Gastroesophageal sphincter (tissue), 3 donors: ENCODE data around the gene OLA1.

Experiments used
- EP300 ChIP-seq: sonication (generic); formaldehyde crosslinking; IDR thresholded peaks from one replicate; pipeline ENCODE4 v1.6.1; 2017; ENCODE audit warnings: antibody characterized with exemption, mild to moderate bottlenecking
- POLR2A ChIP-seq, 2 donors: fragments of 450-650 bp; IDR thresholded peaks; one replicate each; pipeline ENCODE4 v1.6.1; 2017; ENCODE audit warnings: antibody characterized with exemption in 2 of 2, mild to moderate bottlenecking in 2 of 2, moderate library complexity in 1 of 2
- POLR2AphosphoS5 ChIP-seq: sonication (generic); formaldehyde crosslinking; IDR thresholded peaks from one replicate; pipeline ENCODE4 v1.6.1; 2017; ENCODE audit warnings: antibody characterized with exemption
- TF ChIP-seq, protein P1 (sequence below), 4 experiments: fragments of 200-600 bp in 2 of 4; fragments of 450-650 bp in 2 of 4; sonication (generic) in 1 of 4; IDR thresholded peaks; one replicate each; pipeline ENCODE4 v1.5.1; 2017 to 2019; ENCODE audit warnings: antibody characterized with exemption in 4 of 4, mild to moderate bottlenecking in 2 of 4, moderate library complexity in 2 of 4

DNA sequence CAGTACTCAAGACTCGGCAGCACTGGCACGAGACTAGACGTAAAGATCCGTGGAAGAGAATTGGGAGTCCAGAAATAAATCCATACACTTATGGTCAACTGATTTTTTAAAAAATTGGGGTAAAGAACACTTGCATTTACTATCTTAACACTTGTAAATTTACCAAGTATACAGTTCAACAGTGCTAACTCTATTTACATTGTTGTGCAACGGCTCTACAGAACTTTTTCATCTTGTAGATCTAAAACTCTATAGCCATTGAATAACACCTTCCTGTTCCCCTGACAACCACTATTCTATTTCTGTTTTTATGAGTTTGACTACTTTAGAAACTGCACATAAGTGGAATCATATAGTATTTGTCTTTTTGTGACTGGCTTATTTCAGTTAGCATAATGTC is 153.8 kb downstream of the OLA1 start:
- TF ChIP-seq, protein P1, sequence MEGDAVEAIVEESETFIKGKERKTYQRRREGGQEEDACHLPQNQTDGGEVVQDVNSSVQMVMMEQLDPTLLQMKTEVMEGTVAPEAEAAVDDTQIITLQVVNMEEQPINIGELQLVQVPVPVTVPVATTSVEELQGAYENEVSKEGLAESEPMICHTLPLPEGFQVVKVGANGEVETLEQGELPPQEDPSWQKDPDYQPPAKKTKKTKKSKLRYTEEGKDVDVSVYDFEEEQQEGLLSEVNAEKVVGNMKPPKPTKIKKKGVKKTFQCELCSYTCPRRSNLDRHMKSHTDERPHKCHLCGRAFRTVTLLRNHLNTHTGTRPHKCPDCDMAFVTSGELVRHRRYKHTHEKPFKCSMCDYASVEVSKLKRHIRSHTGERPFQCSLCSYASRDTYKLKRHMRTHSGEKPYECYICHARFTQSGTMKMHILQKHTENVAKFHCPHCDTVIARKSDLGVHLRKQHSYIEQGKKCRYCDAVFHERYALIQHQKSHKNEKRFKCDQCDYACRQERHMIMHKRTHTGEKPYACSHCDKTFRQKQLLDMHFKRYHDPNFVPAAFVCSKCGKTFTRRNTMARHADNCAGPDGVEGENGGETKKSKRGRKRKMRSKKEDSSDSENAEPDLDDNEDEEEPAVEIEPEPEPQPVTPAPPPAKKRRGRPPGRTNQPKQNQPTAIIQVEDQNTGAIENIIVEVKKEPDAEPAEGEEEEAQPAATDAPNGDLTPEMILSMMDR (IDR thresholded peaks at IDR 0.05), result no peak
- TF ChIP-seq POLR2A (IDR thresholded peaks at IDR 0.05) (no peak), POLR2AphosphoS5 (no peak), EP300 (no peak)
